Middle frontal gyrus (tissue), 1 donor: Measurements from ENCODE around the gene MAD1L1.

ENCODE experiments used
- DNase-seq: peaks from one replicate; pipeline ENCODE4 v3.0.0-alpha.2; 2015; ENCODE audit warnings: low spot score; ENCODE audit errors: extremely low spot score

Gene MAD1L1

DNA sequence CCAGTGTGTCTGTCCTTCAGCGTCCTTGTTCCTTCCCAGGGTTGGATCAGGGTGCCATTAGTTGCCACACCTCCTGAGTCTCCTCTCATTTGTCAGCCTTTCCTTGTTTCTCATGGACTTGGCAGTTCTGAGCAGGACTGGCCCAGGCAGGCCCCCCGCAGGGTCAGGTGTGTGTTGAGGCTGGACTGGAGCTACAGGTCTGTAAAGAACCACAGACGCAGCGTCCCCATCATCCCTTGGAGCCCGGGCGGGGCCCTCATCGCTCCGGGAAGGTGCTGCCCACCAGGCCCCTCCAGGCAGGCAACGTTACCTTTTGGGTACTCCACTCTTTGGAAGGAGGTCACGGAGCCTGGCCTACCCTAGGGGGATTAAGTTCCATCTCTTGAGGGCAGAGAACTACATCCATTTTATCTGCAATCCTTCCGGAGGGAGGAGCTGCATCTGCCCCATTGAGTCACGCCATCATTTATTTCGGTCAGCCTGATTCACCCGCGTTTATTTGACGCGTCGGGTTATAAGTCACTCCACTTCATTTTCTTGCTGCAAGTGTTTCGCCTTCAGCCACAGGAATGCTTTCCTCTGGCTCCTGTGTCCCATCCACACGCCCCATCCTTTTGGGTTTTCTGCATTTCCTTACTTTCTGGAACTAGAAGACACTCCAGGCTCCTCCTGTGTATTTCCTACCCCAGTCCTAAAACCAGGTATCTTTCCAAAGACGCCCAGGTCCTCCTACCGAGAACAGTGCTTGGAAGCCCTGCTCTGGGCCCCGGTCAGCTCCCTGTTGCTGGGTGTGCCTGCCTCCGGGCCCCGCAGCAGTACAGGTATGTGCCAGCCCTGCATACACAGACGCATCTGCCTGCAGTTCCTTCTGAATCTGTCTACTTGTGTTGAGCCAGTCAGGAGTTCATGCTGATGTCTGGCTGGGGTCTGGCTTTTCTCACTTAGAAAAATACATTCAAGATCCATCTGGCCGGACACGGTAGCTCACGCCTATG, 141.9 kb downstream of the MAD1L1 start:
- DNase-seq: no peak

DNA sequence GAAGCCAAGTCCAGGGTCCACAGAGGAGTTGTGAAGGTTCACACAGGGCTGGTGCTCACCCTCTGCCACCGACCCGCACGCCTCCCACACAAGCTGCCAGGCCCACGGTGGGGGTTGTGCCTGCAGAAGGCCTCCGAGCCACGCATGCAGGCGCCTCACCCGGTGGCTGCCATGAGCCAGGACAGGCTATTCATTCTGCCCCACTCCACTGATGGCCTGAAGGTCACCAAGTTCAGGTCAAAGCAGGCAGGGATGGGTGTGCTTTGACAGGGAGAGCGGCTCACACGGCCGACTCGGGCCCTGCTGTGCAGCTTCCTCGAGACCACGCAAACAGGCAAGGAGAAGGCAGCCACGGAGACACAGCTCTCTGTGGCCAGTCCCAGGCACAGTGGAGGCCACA, 143.9 kb downstream of the MAD1L1 start:
- no peak for DNase-seq

DNA sequence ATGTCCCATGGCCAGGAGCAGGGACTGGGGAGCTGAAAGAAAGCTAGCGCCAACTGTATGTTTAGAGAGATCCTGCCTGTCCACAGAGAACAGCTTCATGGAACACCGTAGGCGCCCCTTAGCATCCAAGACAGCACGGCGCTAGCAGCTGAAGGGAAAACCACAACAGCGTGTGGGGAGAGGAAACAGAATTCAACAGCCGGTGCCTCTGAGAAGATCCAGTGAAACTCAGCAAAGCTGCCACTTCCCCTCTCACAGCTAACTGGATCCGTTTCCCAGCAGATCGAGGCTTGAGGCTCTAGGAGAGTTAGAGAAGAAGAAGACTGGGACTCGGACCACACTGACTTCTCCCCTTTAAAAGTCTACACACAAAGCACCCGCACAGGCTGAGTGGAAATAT, 145.0 kb downstream of the MAD1L1 start:
- DNase-seq: no peak

DNA sequence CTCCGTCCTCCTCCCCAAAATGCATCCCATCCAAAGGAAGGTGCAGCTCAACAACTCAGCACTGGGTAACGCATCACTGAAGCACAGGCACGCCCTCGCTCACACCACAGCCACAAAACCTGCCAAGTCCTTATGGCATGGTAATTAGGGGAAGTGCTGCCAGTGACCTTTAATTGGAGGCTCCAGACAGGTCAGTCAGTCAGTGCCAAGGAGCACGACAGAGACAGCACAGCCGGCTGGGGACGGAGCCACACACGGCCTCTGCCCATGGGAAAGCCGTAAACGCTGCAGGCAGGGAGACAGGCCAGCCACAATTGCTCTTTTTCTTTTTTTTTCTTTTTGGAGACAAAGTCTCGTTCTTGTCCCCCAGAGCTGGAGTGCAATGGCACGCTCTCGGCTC, 146.5 kb downstream of the MAD1L1 start:
- no peak for DNase-seq

DNA sequence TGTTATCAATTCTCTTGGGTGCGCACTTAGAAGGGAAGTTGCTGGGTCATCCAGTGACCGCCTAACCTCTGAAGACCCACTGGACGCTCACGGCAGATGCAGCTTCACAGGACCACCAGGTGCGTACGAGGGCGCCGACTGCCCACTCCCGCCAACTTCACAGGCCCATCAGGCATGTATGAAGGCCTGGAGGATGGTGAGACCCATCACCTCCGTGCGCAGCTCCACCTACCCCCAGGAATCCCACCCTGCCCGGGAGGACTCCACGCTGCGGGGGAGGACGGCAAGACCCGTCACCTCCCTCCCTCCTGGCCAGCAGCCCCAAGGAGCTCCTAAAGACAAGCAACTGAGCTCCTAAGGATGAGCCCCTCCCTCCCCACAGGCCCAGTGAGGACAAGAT, 146.9 kb downstream of the MAD1L1 start:
- no peak for DNase-seq

DNA sequence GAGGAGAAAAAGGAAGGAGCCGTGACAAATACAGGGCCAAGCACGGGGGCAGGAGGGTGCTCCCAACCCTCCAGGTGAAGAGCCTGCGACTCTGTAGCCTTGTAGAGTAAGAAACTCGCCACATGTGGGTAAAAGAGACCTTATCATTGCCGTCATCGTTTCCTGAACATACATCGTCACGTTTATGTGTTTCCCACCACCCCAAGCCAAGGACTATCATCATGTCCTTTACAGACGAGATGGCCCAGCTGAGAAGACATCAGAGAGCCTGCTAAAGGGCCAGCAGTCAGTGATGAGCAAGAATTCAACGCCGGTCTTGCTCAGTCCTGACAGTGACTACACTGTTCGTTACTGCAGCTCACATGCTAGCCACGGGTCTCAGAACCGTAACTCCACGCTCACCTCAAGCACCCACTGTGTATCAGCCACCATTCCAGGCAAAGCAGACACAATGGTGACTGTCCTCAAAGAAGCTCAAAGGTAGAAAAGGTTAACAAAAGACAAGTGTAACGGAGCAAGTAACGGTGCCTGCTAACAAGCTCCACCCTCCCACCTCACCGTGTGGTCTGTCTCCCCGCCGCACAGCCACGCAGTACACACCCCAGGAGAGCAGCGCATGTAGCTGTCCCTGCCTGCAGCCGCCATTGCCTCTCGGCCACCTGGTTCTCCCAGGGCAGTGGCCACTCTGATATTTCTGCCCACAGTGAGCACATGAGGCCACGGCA, 147.8 kb downstream of the MAD1L1 start:
- DNase-seq: no peak

DNA sequence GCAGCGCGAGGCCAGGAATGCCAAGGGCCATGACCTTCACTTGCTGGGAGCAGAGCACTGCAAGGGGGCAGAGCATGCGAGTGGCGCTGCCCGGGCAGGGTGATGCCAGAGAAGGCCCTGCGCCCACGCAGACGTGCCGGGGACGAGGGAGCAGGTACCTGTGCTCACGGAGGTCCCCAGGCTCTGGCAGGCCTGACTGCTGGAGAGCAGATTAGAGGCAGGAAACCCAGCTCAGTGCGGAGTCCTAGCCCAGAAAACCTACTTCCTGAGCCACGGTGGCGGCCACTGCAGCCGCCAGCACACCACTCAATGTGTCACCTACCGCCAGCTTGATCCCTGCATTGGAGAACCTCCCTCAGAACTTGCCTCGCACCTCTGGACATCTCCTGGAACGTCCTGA, 148.4 kb downstream of the MAD1L1 start:
- DNase-seq: no peak

DNA sequence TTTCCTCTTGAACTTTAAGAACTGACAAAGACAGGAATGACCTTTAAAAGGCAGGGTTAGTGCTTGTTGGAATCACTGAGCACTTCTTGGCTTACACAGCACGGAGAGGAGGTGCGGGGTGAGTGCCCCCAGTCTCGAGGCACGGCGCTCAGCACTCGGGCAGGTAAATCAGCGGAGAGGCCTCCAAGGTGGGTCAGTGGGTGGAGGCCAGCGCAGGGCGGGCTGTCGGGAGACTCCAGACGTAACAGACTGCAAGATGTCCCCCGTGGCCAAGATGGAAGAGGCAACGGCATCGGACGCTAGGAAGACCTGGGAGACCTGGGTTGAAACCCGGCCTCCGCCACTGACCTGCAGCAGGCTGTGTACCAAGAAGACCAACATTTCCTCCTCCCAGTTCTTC, 149.4 kb downstream of the MAD1L1 start:
- DNase-seq: no peak

DNA sequence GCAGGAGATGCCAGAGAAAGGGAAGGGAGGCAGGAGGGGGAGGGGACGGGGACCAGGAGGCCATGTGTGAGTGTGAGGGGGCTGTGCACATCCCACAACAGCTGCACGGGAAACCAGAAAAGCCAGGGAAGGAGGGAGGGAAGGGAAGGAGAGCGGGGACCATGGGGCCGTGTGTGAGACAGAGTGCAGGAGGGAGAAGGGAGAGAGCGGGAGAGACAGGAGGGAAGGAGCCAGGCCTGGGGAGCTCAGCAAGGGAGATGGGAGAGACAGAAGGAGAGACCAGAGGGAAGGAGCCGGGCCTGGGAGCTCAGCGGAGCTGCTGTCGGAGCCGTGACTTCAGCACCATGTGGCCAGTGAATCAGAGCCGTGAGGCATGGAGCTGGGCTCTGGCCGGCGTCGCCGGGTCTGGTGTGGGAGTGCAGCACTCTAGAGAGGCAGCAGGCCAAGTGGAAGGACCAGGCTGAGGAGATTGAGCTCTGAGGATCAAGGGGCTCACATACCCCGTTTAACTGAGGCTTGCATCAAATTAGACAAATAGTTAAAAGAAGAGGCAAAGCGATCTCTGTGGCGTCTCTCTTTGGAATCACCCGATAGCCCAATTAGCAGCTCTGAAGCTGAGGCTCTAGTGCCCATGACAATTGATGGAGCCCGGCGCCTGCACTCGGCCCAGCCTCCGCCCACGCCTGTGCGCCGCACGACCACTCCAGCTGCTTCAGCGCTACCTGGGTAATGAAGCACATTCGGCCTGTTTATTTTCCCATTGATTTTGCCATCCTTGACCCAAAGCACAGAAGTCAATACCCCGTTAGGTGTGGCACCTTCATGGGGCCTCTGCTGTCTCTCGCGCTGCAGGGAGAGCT, 150.4 kb downstream of the MAD1L1 start:
- no peak for DNase-seq

DNA sequence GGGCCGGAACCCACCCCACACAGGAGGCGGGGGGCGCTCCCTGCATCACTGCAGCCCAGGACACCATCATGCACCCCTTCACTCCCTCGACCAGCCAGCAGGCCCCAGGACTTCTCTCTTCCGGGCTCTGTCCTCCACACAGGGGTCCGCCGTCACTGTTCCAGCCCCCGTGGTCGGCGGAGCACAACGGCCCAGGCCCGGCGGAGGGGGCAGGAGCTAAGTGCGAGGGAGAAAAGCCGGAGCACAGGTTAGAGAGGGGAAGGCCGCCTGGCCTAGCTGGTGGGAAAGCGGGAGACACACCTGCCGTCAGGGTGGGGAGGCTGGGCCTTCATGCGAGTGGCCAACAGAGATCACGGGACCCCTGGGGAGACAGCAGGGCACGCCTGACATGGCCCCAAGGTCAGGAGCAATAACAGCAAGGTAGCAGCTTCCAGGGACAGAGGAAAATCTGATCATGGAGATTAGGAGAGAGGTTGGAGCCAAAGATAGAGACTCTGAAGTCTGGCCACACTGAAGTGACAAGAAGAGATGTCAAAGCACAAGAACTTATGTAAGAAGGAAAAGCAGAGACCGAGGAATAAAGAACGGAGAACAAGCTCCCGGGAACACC, 151.1 kb downstream of the MAD1L1 start:
- DNase-seq: no peak

DNA sequence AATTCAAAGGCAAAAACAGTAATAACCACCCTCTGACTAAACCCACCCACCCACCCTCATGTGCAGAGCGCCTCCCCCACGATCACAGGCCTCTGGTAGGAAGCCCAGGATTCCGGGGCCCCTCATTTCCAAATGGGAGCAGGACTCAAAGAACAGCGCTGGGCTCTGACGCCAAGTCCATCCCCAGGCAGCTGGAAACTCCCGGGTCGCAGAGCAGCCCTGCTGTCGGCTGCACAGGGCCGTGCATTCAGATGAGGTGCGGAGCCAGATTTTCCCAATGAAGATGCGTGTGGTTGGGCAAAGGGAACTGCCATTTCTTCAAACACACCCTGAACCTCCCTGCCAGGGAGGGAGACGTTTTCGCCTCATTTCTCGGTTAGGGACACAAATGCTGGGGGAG, 152.3 kb downstream of the MAD1L1 start:
- no peak for DNase-seq

DNA sequence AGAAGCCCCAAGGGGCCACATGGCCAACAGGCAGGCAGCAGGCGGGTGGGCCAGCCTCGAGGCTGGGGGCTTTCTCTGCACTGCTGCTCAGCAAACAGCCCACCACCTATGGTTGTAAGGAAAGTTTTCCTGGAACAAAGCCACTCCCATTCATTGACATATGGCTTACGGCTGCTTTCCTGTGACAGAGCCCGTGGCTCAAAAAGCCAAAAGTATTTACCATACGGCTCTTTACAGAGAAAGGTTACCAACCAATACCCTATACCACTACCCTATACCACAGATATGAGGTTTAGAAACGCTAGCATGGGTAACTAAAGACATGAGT, 152.7 kb downstream of the MAD1L1 start:
- no peak for DNase-seq

DNA sequence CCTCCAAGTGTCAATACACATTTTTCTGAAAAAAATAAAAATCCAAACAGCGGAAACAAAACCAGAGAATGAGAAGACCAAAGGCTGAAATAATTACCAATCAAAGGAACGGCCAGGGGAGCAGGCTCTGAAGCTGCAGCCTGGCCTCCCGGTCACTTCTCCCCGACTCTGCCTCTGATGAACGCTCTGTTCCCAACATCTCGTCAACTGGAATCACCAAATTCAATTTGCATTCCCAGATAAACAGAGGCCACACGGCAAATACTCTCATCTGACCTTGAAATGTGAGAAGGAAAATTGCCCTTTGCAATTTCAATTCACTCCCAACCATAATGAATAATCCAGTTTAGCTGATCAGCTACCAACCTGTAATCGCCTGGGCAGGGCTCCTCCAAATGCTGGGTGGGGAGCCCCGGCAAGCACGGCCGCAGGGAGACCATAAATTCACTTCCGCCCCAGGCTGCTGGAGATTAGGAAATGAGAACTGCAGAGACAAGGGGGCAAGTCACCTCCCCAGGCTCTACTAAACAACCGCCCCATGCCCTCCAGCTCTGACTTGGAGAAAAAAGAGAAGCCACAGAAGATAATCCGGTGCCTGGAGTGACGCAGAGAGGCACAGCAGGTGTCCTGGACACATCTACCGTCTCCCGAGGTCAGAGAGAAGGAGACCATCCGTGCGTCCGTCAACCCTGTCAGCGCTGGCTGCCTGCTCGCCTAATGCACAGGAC, 153.2 kb downstream of the MAD1L1 start:
- no peak for DNase-seq

DNA sequence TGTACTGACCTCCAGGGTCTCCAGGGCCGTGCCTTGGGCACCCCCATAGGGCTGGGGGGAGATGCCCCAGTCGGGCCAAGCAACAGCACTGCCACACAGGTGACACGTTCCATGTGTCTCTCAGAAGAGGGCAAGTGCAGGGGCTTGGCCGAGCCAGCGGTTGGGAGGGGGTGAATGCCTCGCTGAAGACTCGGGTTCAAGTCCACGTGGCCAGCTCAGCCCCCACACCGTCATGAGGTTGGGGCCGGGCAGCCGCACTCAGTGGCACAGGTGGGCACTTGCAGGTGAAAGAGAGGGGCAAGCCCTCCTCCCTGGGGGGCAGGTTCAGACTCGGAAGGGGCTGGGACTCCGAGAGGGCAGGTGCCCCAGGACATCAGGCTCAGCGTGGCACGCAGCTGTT, 153.8 kb downstream of the MAD1L1 start:
- DNase-seq: no peak

DNA sequence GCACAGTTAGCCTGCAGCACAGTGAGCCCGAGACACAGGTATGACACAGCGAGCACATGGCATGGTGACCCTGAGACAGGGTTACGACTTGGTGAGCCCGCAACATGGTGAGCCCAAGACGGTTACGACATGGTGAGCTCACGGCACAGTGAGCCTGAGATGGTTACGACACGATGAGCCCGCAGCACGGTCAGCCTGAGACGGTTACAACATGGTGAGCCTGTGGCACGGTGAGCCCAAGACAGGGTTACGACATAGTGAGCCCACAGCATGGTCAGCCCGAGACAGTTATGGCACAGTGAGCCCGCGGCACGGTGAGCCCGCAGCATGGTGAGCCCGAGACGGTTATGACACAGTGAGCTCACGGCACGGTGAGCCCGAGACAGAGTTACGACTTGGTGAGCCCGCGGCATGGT, 156.1 kb downstream of the MAD1L1 start:
- DNase-seq: no peak

DNA sequence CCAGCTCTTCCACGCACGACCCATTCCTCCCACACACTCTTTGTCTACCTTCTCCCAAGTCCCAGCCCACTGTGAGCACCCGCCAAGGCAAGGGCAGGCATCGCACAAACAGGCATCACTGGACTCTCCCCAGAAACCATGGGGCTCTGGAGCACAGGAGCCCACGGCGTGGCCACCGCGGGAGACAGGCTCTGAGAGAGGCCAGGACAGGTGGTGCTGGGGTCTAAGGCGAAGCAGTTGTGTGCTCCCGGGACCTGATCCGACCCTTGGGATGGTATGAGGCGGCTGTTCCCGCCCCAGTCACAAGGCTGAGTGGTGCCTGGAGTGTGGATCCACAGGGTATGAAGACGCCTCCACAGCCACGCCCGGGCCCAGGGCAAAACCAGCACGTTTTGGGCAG, 156.9 kb downstream of the MAD1L1 start:
- no peak for DNase-seq

DNA sequence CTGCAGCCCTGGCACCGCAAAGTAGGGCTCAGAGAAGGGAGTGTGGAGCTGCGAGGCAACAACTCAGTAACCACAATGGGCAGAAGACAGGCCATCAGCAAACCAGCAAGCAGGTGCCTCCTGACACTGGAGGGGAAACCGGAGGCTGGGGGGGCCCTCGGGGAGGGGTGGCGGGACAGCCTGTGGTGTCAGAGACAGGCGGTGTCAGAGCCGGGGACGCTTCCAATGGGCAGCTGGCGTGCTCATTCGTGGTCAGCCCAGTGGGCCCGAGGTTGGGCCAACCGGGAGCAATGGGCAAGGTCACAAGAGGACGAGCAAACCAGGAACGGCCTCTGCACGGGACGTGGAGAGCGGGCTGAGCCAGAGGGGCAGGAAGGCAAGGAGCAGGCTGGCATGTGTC, 158.1 kb downstream of the MAD1L1 start:
- no peak for DNase-seq

DNA sequence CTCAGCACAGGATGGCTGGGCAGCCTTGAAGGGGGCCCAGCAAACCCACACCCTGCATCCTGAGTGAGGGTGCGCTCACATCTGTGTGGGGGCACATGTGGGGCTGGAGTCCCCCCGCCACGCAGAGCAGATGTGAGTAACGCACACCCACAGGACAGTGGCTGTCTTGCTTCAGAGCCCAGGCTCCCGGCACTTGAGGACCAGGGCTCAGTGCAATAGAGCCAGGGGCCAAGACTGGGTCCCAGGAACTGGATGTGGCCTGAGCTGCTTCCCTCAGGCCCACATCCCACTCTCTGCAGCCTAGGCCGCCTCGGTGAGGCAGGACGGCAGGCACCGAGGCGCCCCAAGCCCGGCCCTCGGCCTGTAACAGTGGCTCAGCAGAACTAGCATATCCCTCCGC, 159.9 kb downstream of the MAD1L1 start:
- no peak for DNase-seq

DNA sequence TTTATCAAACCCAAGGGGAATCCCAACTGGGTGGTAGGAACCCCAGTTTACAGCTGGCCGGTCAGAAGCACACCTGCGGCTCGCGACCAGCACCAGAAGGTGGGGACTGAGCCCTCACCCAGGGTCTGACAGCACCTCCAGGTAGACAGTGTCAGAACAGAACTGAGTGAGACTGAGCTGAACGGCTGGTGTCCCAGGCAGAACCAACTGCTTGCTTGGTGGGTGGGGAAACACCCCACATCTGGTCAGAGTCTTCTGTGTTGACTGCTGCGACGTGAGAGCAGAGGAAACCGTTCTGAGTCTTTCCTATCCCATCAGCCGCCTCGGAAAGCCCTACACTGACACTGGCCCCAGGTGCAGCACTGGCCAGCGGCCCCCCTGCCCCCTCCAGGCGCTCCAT, 160.7 kb downstream of the MAD1L1 start:
- DNase-seq: no peak

DNA sequence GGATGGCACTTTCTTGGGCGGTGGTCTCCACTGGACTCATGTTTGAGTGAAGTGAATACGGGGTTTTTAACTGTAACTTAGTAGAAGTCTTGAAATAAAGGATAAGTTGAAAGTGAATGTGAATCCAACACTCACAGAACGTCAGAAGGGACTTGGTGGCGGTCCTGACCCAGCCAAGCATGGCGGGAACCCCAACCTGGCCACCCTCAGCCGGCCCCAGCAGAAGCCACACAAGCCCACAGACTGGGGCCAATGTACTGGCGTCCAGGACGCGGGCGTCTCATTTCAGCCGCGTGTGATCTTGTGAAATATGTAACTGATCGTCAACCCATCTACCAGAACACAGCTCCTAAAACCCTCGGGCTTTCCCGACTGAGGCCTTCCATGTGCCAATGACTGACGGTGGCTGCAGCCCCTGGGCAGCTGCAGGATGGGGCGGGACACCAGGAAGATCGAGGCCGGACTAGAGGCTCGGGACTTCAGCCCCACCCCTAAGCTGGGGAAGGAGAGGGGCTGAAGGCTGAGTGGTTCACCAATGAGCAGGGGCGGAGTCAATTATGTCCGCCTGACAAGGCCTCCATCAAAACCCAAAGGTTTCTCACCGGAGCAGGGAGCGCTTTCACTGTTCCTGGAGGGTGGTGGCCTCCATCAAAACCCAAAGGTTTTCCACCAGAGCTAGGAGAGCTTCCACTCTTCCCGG, 161.5 kb downstream of the MAD1L1 start:
- no peak for DNase-seq
